ENCODE results near the gene CNNM2. TPM values are rescaled to one million over a fixed set of nuclear protein-coding genes. Genes with fewer than 3 reads are reported as not detected.
"Not testable (repeated sequence)": the region's sequence is repeated elsewhere in the genome, so short reads cannot be mapped to it uniquely, and the experiment has no call there.

The CNNM2 gene
- total RNA-seq, 3 donors from 2014 or later (not counting 1 experiment from before 2014, with no cell fraction given) = 8.6 to 18.0 (median 16.7) TPM

DNA sequence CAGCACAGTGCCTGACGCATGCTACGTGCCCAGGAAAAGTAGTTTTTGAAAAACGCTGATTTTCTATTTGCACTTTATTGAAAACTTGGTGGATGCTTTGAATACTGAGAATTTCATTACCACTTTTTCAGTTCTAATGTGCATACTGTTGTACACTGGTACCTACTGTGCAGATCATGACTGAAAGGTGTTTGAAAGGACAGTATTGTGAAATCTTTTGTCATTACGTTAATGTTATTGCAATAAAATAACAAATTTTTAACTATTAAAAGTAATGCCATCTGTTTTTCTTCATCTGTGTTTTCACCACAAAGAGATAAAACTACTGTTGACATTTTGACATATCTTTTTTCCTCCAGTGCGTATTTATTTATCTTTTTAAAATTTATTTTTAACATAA lies 42.1 kb downstream of the CNNM2 start:
- TF ChIP-seq CTCF (IDR thresholded peaks at IDR 0.05) = no peak
- Mint-ChIP-seq H3K36me3 (no peaks in the 10 kb centered on the region), H3K4me1 (peaks cover 0 to 3% of the 10 kb centered on the region in 2 donors), H3K4me3 (no peak overlapping the region), H3K9me3 (no peaks in the 10 kb centered on the region), H3K27me3 (ENCODE audit: low read depth in 2 of 2) (no peaks in the 10 kb centered on the region), H3K27ac (no peak overlapping the region)
- DNase-seq = no peak
- intact Hi-C loops (cut with micrococcal nuclease) = no loop called here
- Histone ChIP-seq H3K36me3 (ENCODE audit: control insufficient read depth, insufficient read depth, low read length) (no peaks in the 10 kb centered on the region), H3K4me3 (ENCODE audit: low read length) (no peak overlapping the region), H3K27ac (ENCODE audit: low read length) (no peak overlapping the region), H3K4me1 (ENCODE audit: control insufficient read depth, insufficient read depth, low read length) (no peaks in the 10 kb centered on the region), H3K27me3 (ENCODE audit: control insufficient read depth, insufficient read depth, low read length) (no peaks in the 10 kb centered on the region), H3K9me3 (ENCODE audit: control insufficient read depth, insufficient read depth, low read length) (no peaks in the 10 kb centered on the region)
- no peak for ATAC-seq
- 95% methylated on average over 3 of the region's 5 CpGs for WGBS (ENCODE audit: insufficient coverage)

DNA sequence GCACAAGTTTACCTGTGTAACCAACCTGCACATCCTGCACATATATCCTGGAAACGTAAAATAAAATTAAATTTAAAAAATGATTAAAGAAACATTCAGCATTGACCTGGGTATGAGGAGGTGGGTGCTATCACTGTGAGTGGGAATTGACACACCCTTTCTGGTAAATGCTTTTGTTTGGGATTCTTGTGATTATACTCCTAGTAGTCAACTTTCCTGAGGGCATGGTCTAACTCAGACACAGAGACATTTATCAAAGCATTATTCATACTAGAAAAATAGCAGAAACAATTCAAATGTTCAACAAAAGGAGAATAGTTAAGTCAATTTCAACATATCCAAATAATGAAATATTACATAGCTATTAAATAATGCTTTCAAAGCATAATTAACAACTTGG lies 44.2 kb downstream of the CNNM2 start:
- no peak for ATAC-seq

GRCh38 chr10:102962951-102963755 lies 45.1 kb downstream of the CNNM2 start:
- Histone ChIP-seq H3K9me3 (ENCODE audit: control insufficient read depth, insufficient read depth, low read length) (no peaks in the 10 kb centered on the region), H3K36me3 (ENCODE audit: control insufficient read depth, insufficient read depth, low read length) (no peaks in the 10 kb centered on the region), H3K4me3 (ENCODE audit: low read length) (no peak overlapping the region), H3K27me3 (ENCODE audit: control insufficient read depth, insufficient read depth, low read length) (no peaks in the 10 kb centered on the region), H3K27ac (ENCODE audit: low read length) (no peak overlapping the region), H3K4me1 (ENCODE audit: control insufficient read depth, insufficient read depth, low read length) (no peaks in the 10 kb centered on the region)
- no peaks in the 10 kb centered on the region for H3K9me3 Mint-ChIP-seq
- intact Hi-C loops (cut with micrococcal nuclease) = no loop called here
- no peaks in the 10 kb centered on the region for H3K27me3 Mint-ChIP-seq (ENCODE audit: low read depth in 2 of 2)
- ATAC-seq = no peak
- H3K4me1 Mint-ChIP-seq = peaks cover 0 to 4% of the 10 kb centered on the region in 2 donors
- no peak overlapping the region for H3K4me3 Mint-ChIP-seq
- H3K27ac Mint-ChIP-seq = no peak overlapping the region
- 98% methylated on average over 4 of the region's 6 CpGs for WGBS (ENCODE audit: insufficient coverage)
- no peak for TF ChIP-seq CTCF (IDR thresholded peaks at IDR 0.05)
- H3K36me3 Mint-ChIP-seq = no peaks in the 10 kb centered on the region
- no peak for DNase-seq

More for the DNA sequence above, 44.2 kb downstream of the CNNM2 start:
- DNase-seq = no peak
- H3K9me3 Mint-ChIP-seq = no peaks in the 10 kb centered on the region
- H3K27me3 ChIP-seq (ENCODE audit: control insufficient read depth, insufficient read depth, low read length) = no peaks in the 10 kb centered on the region
- H3K9me3 ChIP-seq (ENCODE audit: control insufficient read depth, insufficient read depth, low read length) = no peaks in the 10 kb centered on the region
- no peaks in the 10 kb centered on the region for H3K36me3 ChIP-seq (ENCODE audit: control insufficient read depth, insufficient read depth, low read length)
- H3K27me3 Mint-ChIP-seq (ENCODE audit: low read depth in 2 of 2) = no peaks in the 10 kb centered on the region
- WGBS (ENCODE audit: insufficient coverage) = no CpG with 5 or more reads among the region's 1 CpG
- no peaks in the 10 kb centered on the region for H3K4me1 ChIP-seq (ENCODE audit: control insufficient read depth, insufficient read depth, low read length)
- no peak overlapping the region for H3K4me3 ChIP-seq (ENCODE audit: low read length)
- H3K4me3 Mint-ChIP-seq = no peak overlapping the region
- peaks cover 0 to 4% of the 10 kb centered on the region in 2 donors for H3K4me1 Mint-ChIP-seq
- intact Hi-C loops (cut with micrococcal nuclease) = no loop called here
- no peak overlapping the region for H3K27ac ChIP-seq (ENCODE audit: low read length)
- no peak for TF ChIP-seq CTCF (IDR thresholded peaks at IDR 0.05)
- H3K36me3 Mint-ChIP-seq = no peaks in the 10 kb centered on the region
- H3K27ac Mint-ChIP-seq = no peak overlapping the region

- 95% methylated on average over 2 of the region's 2 CpGs for WGBS (ENCODE audit: insufficient coverage)
- Mint-ChIP-seq H3K9me3 (no peaks in the 10 kb centered on the region), H3K4me3 (no peak overlapping the region), H3K36me3 (no peaks in the 10 kb centered on the region), H3K4me1 (peaks cover 0 to 4% of the 10 kb centered on the region in 2 donors), H3K27ac (no peak overlapping the region), H3K27me3 (ENCODE audit: low read depth in 2 of 2) (no peaks in the 10 kb centered on the region)
- Histone ChIP-seq H3K9me3 (ENCODE audit: control insufficient read depth, insufficient read depth, low read length) (no peaks in the 10 kb centered on the region), H3K27me3 (ENCODE audit: control insufficient read depth, insufficient read depth, low read length) (no peaks in the 10 kb centered on the region), H3K36me3 (ENCODE audit: control insufficient read depth, insufficient read depth, low read length) (no peaks in the 10 kb centered on the region), H3K4me1 (ENCODE audit: control insufficient read depth, insufficient read depth, low read length) (no peaks in the 10 kb centered on the region), H3K4me3 (ENCODE audit: low read length) (no peak overlapping the region), H3K27ac (ENCODE audit: low read length) (no peak overlapping the region)
- intact Hi-C loops (cut with micrococcal nuclease) = no loop called here
- DNase-seq (no peak), ATAC-seq (no peak)
- no peak for TF ChIP-seq CTCF (IDR thresholded peaks at IDR 0.05)
Measured at GRCh38 chr10:102963756-102964025, 45.6 kb downstream of the CNNM2 start.

DNA sequence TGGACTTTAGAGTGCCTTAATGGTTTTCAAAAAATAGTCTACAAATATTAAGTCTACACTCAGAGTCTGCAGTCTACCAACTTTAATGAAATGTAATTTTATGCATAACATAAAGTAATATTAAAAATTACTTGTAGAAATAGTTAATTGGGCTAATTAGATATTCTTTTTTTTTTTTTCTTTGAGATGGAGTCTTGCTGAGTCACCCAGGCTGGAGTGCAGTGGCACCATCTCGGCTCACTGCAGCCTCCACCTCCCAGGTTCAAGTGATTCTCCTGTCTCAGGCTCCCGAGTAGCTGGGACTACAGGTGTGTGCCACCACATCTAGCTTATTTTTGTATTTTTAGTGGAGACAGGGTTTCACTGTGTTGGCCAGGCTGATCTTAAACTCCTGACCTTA lies 46.0 kb downstream of the CNNM2 start:
- ATAC-seq; H3K27me3 Mint-ChIP-seq (ENCODE audit: low read depth in 2 of 2); H3K27ac Mint-ChIP-seq; H3K4me3 Mint-ChIP-seq; H3K27ac ChIP-seq (ENCODE audit: low read length); H3K36me3 ChIP-seq (ENCODE audit: control insufficient read depth, insufficient read depth, low read length); DNase-seq; intact Hi-C loops (cut with micrococcal nuclease); H3K4me3 ChIP-seq (ENCODE audit: low read length); H3K9me3 ChIP-seq (ENCODE audit: control insufficient read depth, insufficient read depth, low read length); H3K27me3 ChIP-seq (ENCODE audit: control insufficient read depth, insufficient read depth, low read length); H3K36me3 Mint-ChIP-seq; H3K9me3 Mint-ChIP-seq; H3K4me1 Mint-ChIP-seq; H3K4me1 ChIP-seq (ENCODE audit: control insufficient read depth, insufficient read depth, low read length): not testable (repeated sequence)
- WGBS (ENCODE audit: insufficient coverage) = 100% methylated on average over 2 of the region's 2 CpGs
